Nucleus accumbens (tissue), 56 donors: ENCODE data around the gene GPR141.

ENCODE experiments used
- DNase-seq, 56 donors: peaks; one replicate each; lab custom pipeline; 2025; lab: John Stamatoyannopoulos, UW

Gene GPR141

GRCh38 chr7:37775921-37776320, 92.4 kb downstream of the GPR141 start:
- DNase-seq, result no peak

GRCh38 chr7:37781156-37781555, 97.6 kb downstream of the GPR141 start:
- no peak for DNase-seq

GRCh38 chr7:37782166-37782565, 98.6 kb downstream of the GPR141 start:
- DNase-seq, result no peak

GRCh38 chr7:37784015-37784414, 100.4 kb downstream of the GPR141 start:
- DNase-seq, result no peak

GRCh38 chr7:37786741-37787569, 103.4 kb downstream of the GPR141 start:
- DNase-seq, result no peak
